Endodermal cell (in vitro differentiated cells): ENCODE results near the gene DLGAP5. TPM values are rescaled to one million over a fixed set of nuclear protein-coding genes. Genes with fewer than 3 reads are reported as not detected.

ENCODE experiments used
- DNase-seq: peaks from one replicate; pipeline ENCODE4 v3.0.0-alpha.2; 2017
- H3K27ac ChIP-seq: 2 replicates; pipeline ENCODE4 v1.5.1; 2013; ENCODE audit warnings: mild to moderate bottlenecking, low read depth, low read length, moderate library complexity
- H3K27me3 ChIP-seq: 2 replicates; pipeline ENCODE4 v1.6.1; 2013; ENCODE audit warnings: mild to moderate bottlenecking, low read length, moderate library complexity; ENCODE audit not compliant: insufficient read depth, control insufficient read depth, poor library complexity, severe bottlenecking
- H3K36me3 ChIP-seq: 2 replicates; pipeline ENCODE4 v1.7.0; 2013; ENCODE audit warnings: mild to moderate bottlenecking, low read length, moderate library complexity; ENCODE audit not compliant: control insufficient read depth, insufficient read depth
- H3K4me1 ChIP-seq: one replicate; pipeline ENCODE4 v1.7.0; 2013; ENCODE audit warnings: low read length; ENCODE audit not compliant: control insufficient read depth, insufficient read depth
- H3K4me3 ChIP-seq: 2 replicates; pipeline ENCODE4 v1.5.1; 2013; ENCODE audit warnings: mild to moderate bottlenecking, low read length, moderate library complexity
- H3K9ac ChIP-seq: 2 replicates; pipeline ENCODE4 v1.6.1; 2013; ENCODE audit warnings: mild to moderate bottlenecking, low read length, moderate library complexity; ENCODE audit not compliant: poor library complexity, severe bottlenecking; ENCODE audit errors: extremely low read depth
- H3K9me3 ChIP-seq: 2 replicates; pipeline ENCODE4 v1.6.1; 2013; ENCODE audit warnings: mild to moderate bottlenecking, low read length, moderate library complexity; ENCODE audit not compliant: control insufficient read depth
- H3K27ac Mint-ChIP-seq: 2 replicates; pipeline ENCODE4 v1.8.0; 2020; ENCODE audit warnings: mixed read lengths
- H3K27me3 Mint-ChIP-seq: 2 replicates; pipeline ENCODE4 v1.8.0; 2021; ENCODE audit warnings: mild to moderate bottlenecking, mixed read lengths; ENCODE audit not compliant: insufficient read depth
- H3K36me3 Mint-ChIP-seq: 2 replicates; pipeline ENCODE4 v1.8.0; 2020; ENCODE audit warnings: low read depth, mixed read lengths
- H3K4me1 Mint-ChIP-seq: 2 replicates; pipeline ENCODE4 v1.8.0; 2020; ENCODE audit warnings: mixed read lengths
- H3K4me3 Mint-ChIP-seq: 2 replicates; pipeline ENCODE4 v1.8.0; 2020; ENCODE audit warnings: mild to moderate bottlenecking, moderate library complexity, mixed read lengths
- H3K9me3 Mint-ChIP-seq: 2 replicates; pipeline ENCODE4 v1.8.0; 2020; ENCODE audit warnings: mild to moderate bottlenecking, mixed read lengths
- WGBS, 2 experiments: methylation state at CpG; one replicate each; pipeline versions ENCODE4 v1.1.5 to v1.1.7; 2013; ENCODE audit warnings: missing lambda C conversion rate in 2 of 2, mixed read lengths in 1 of 2; ENCODE audit not compliant: insufficient coverage in 1 of 2, insufficient read length in 1 of 2; 5-methylcytosine and 5-hydroxymethylcytosine counted together
- total RNA-seq, 2 donors: library from RNA; stranded (reverse); fragmentation: NEBNext Ultra II Directional in 1 of 2; extraction: Animal tissue kit (Norgen Biotek cat#: 25700) in 1 of 2; gene quantifications; 2 replicates in 1 of 2; 3 replicates in 1 of 2; pipeline ENCODE4 v1.2.1, GENCODE V29; 2021
- TF ChIP-seq, protein P1 (sequence below): fragments of 200-600 bp; sonication (generic); conservative IDR thresholded peaks from 2 replicates; pipeline ENCODE4 v1.5.0; 2021; ENCODE audit warnings: antibody characterized with exemption, mild to moderate bottlenecking

DLGAP5 gene
- total RNA-seq, 2 donors from 2014 or later, result 71.1 to 112 TPM

GRCh38 chr14:55200651-55201050, 9.3 kb upstream of the DLGAP5 start:
- H3K4me1 Mint-ChIP-seq, result peaks cover 8% of the 10 kb centered on the region
- TF ChIP-seq, protein P1, sequence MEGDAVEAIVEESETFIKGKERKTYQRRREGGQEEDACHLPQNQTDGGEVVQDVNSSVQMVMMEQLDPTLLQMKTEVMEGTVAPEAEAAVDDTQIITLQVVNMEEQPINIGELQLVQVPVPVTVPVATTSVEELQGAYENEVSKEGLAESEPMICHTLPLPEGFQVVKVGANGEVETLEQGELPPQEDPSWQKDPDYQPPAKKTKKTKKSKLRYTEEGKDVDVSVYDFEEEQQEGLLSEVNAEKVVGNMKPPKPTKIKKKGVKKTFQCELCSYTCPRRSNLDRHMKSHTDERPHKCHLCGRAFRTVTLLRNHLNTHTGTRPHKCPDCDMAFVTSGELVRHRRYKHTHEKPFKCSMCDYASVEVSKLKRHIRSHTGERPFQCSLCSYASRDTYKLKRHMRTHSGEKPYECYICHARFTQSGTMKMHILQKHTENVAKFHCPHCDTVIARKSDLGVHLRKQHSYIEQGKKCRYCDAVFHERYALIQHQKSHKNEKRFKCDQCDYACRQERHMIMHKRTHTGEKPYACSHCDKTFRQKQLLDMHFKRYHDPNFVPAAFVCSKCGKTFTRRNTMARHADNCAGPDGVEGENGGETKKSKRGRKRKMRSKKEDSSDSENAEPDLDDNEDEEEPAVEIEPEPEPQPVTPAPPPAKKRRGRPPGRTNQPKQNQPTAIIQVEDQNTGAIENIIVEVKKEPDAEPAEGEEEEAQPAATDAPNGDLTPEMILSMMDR, result no peak
- no peaks in the 10 kb centered on the region for H3K27me3 Mint-ChIP-seq
- no peak overlapping the region for H3K27ac Mint-ChIP-seq
- no peak overlapping the region for H3K4me3 Mint-ChIP-seq
- H3K9me3 Mint-ChIP-seq, result no peaks in the 10 kb centered on the region
- H3K36me3 Mint-ChIP-seq, result no peaks in the 10 kb centered on the region
- Histone ChIP-seq H3K27me3 (no peaks in the 10 kb centered on the region), H3K36me3 (no peaks in the 10 kb centered on the region), H3K27ac (no peak overlapping the region), H3K9me3 (no peaks in the 10 kb centered on the region), H3K4me1 (no peaks in the 10 kb centered on the region), H3K4me3 (no peak overlapping the region), H3K9ac (no peak overlapping the region)
- no peak for DNase-seq
- 71 to 92% methylated on average over 3 of the region's 3 CpGs for WGBS, 2 experiments

DNA sequence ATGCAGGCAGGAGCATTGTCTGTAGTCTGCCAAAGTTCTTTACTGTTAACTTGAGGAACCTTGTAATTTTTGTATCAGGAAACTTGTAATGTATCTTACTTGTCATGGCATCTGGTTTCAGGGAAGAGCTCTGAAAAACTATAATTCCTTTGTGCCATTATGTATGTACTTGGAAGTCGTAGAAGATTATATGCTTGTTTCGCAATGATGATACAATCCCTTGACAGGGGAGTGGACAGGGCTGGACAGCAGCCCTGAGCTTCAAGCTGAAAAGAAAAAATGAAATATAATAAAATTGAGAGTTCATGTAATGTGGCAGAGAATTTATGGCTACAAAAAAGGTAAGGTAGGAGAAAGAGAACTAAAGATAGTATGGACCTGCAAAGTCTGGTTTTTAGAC, 7.4 kb upstream of the DLGAP5 start:
- Histone ChIP-seq H3K27ac (no peak overlapping the region), H3K4me1 (no peaks in the 10 kb centered on the region), H3K9me3 (no peaks in the 10 kb centered on the region), H3K36me3 (no peaks in the 10 kb centered on the region), H3K4me3 (no peak overlapping the region), H3K27me3 (no peaks in the 10 kb centered on the region), H3K9ac (no peak overlapping the region)
- 96 to 100% methylated on average over 2 of the region's 2 CpGs for WGBS, 2 experiments
- Mint-ChIP-seq H3K27me3 (no peaks in the 10 kb centered on the region), H3K36me3 (no peaks in the 10 kb centered on the region), H3K27ac (no peak overlapping the region), H3K9me3 (no peaks in the 10 kb centered on the region), H3K4me3 (no peak overlapping the region), H3K4me1 (peaks cover 8% of the 10 kb centered on the region)
- no peak for DNase-seq
- TF ChIP-seq, protein P1, result no peak

DNA sequence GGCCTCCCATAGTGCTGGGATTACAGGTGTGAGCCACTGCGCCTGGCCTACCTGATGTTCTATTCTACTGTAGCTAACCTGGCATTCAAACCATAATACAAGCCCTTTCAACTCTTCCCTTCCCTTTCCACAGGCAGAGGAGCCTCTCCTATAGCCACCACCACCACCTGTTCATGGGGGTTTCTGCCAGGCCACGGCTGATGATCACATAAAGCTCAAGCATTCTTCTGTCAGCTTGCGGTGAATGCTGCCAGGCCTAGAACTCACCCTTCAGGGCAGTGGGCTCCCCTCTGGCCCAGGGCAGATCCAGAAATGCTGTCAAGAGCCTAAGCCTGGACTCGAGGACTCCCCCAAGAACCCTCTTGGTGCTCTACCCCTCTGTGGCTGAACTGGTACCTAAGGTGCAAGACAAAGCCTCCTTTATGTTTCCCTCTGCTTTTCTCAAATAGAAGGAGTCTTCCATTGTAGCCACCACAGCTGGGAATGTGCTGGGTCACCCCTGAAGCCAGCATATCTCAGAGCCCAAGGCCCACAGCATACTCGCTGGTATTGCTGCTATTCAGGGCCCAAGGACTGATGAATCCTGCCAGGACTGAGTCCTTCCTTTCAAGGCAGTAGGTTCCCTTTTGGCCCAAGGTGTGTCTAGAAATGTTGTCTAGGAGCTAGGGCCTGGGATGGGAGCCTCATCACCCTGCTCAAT, 3.4 kb upstream of the DLGAP5 start:
- 85 to 94% methylated on average over 5 of the region's 5 CpGs for WGBS, 2 experiments
- Mint-ChIP-seq H3K4me3 (no peak overlapping the region), H3K4me1 (peaks cover 11% of the 10 kb centered on the region), H3K36me3 (no peaks in the 10 kb centered on the region), H3K27ac (no peak overlapping the region), H3K9me3 (peaks cover 3% of the 10 kb centered on the region), H3K27me3 (no peaks in the 10 kb centered on the region)
- Histone ChIP-seq H3K27ac (no peak overlapping the region), H3K9ac (no peak overlapping the region), H3K27me3 (no peaks in the 10 kb centered on the region), H3K9me3 (peaks cover 8% of the 10 kb centered on the region), H3K4me1 (no peaks in the 10 kb centered on the region), H3K4me3 (no peak overlapping the region), H3K36me3 (no peaks in the 10 kb centered on the region)
- TF ChIP-seq, protein P1, result no peak
- DNase-seq, result no peak
